Fibroblast of mammary gland (primary cell): ENCODE results near the gene PPP2R5C.

Experiments
- DNase-seq: peaks from one replicate; pipeline ENCODE4 v3.0.0-alpha.2; 2010; ENCODE audit warnings: low read depth
- H3K4me3 ChIP-seq: 2 replicates; pipeline ENCODE4 v1.5.1; 2011; ENCODE audit warnings: low read depth, mild to moderate bottlenecking, low read length, moderate library complexity; ENCODE audit not compliant: control insufficient read depth
- CTCF ChIP-seq: conservative IDR thresholded peaks from 2 replicates; pipeline ENCODE4 v1.5.1; 2011; ENCODE audit warnings: low read depth, low read length, inconsistent platforms; ENCODE audit not compliant: control insufficient read depth, insufficient read depth

The PPP2R5C gene

GRCh38 chr14:101961011-101961721, 199.7 kb downstream of the PPP2R5C start:
- DNase-seq: peak; percentile 80
- peak; percentile 99 for TF ChIP-seq CTCF
- no peak overlapping the region for H3K4me3 ChIP-seq

- no peak for TF ChIP-seq CTCF
- DNase-seq: no peak
- no peak overlapping the region for H3K4me3 ChIP-seq
These were observed 200.4 kb downstream of the PPP2R5C start for GRCh38 chr14:101961746-101962502.

DNA sequence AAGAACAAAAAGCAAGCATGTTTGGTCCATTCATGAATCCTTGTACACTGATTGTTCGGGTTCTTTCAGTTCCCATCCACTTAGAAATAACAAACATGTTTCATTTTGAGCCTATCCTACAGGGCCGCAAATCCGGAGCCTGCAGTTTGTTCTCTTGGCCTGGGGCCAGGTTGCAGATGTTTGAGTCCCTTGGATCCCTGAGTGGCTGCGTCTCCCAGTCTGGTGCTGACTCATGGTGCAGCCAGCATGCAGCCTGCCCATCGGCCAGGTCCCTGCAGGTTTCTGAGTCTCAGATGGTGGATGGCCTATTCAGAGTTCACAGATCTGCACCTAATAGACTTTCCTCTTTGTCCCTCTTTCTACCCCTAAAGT, 201.0 kb downstream of the PPP2R5C start:
- H3K4me3 ChIP-seq: no peak overlapping the region
- no peak for TF ChIP-seq CTCF
- peak; percentile 92 for DNase-seq

DNA sequence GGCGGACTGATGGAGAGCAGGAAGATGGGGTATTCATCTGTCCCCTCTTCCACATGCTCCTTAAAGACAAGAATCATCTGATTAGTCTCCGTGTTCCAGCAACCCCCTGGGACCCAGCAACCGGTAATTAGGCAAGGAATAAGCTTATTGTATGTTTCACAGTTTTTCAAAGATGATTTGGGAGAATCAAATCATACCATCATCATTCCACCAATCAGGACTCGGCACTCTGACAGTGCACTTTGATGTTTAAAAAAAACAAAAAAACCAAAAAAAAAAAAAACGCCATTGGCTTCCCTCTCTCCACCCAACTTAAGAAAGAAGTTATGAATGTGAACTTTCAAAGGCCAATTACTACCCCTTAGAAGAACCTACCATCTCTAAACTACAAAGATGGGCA, 201.5 kb downstream of the PPP2R5C start:
- no peak overlapping the region for H3K4me3 ChIP-seq
- DNase-seq: no peak
- no peak for TF ChIP-seq CTCF

- H3K4me3 ChIP-seq: peak overlapping the region; percentile 27
- DNase-seq: no peak
- no peak for TF ChIP-seq CTCF
These were observed 202.3 kb downstream of the PPP2R5C start for GRCh38 chr14:101963656-101964296.

- H3K4me3 ChIP-seq: peak within 1 kb of the TSS; percentile 95
- no peak for TF ChIP-seq CTCF
- DNase-seq: peak; percentile 96
These were observed 203.0 kb downstream of the PPP2R5C start, which contains the start of gene DYNC1H1 for GRCh38 chr14:101964297-101965180. TSS of gene DYNC1H1 (plus strand) at chr14:101964573. CDS start at chr14:101964692, 119 bp downstream.
